Colonic mucosa (tissue), 4 donors: ENCODE data around the gene ACP6. TPM values are rescaled to one million over a fixed set of nuclear protein-coding genes. Genes with fewer than 3 reads are reported as not detected.

Experiments used
- DNase-seq: peaks from one replicate; pipeline ENCODE4 v3.0.0-alpha.2; 2020
- H3K27ac ChIP-seq: fragments of 200-600 bp; one replicate; pipeline ENCODE4 v1.8.0; 2021
- H3K27me3 ChIP-seq: fragments of 200-600 bp; one replicate; pipeline ENCODE4 v1.8.0; 2021
- H3K36me3 ChIP-seq: fragments of 200-600 bp; one replicate; pipeline ENCODE4 v1.8.0; 2021
- H3K4me1 ChIP-seq: fragments of 200-600 bp; one replicate; pipeline ENCODE4 v1.8.0; 2021; ENCODE audit warnings: mild to moderate bottlenecking
- H3K4me3 ChIP-seq: fragments of 200-600 bp; one replicate; pipeline ENCODE4 v1.8.0; 2021
- H3K9ac ChIP-seq, 2 donors: one replicate each; pipeline ENCODE4 v1.7.0; 2013; ENCODE audit warnings: control low read depth in 2 of 2, low read depth in 2 of 2, low read length in 2 of 2
- H3K9me3 ChIP-seq: fragments of 200-600 bp; one replicate; pipeline ENCODE4 v1.8.0; 2021
- CTCF ChIP-seq: fragments of 200-600 bp; IDR thresholded peaks from one replicate; pipeline ENCODE4 v1.8.0; 2022; ENCODE audit warnings: antibody characterized with exemption, mild to moderate bottlenecking
- intact Hi-C: fragments of 100-400 bp; cut with DNase I; formaldehyde crosslinking; loops from one replicate; pipeline ENCODE4 v1.14.1; 2022
- total RNA-seq, 2 donors: library from RNA; stranded (reverse); fragmentation: NEBNext Ultra II Directional in 1 of 2; extraction: Animal tissue kit (Norgen Biotek cat#: 25700) in 1 of 2; gene quantifications; one replicate each; pipeline ENCODE4 v1.2.1, GENCODE V29; 2021
- donor health status: healthy.
- donor health status: DM: no; HTN: no; CAD: no.
- donor health status: DM: no; HTN: no; CAD: no.

Gene ACP6
- total RNA-seq, 2 donors from 2014 or later: 21.6 to 22.7 TPM

DNA sequence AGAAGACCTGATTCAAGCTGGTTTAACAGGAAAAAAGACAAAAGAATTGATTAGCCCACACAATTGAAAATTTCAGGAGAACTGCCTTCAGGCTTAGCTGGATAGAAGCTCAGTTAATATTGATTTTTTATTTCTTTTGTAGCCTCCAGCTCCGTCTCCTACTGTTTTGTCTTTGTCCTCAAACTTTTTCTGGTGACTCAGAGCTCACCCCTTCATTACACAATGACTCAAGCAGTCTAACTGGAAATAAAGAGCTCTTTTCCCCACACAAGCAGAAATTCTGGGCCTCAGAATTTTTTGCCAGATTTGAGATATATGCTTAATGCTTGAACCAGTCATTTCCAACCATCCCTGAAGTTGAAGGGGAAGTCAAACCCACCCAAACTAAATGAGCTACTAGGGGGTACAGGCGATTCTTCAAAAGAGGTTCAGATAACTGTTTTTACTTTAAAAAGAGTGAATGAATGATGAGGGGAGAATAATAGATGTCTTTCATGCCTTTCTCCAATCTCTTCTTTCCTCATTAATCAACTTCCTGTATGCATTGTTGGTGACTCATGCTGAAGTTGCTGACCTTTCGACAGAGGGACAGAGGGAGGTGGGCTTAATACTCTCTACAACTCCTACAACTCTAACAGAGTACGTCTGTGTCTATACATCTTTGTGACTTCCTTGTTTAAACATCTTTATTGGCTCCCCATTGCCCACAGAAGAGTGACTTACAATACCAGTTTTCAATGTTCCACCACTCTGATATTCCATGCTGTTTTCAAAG is 6.2 kb upstream of the ACP6 start:
- Histone ChIP-seq H3K27me3 (no peaks in the 10 kb centered on the region), H3K9ac (no peak overlapping the region), H3K4me3 (no peak overlapping the region), H3K4me1 (no peaks in the 10 kb centered on the region), H3K27ac (no peak overlapping the region), H3K36me3 (no peaks in the 10 kb centered on the region), H3K9me3 (no peaks in the 10 kb centered on the region)
- no peak for DNase-seq
- no peak for TF ChIP-seq CTCF
- intact Hi-C loops: no loop called here

DNA sequence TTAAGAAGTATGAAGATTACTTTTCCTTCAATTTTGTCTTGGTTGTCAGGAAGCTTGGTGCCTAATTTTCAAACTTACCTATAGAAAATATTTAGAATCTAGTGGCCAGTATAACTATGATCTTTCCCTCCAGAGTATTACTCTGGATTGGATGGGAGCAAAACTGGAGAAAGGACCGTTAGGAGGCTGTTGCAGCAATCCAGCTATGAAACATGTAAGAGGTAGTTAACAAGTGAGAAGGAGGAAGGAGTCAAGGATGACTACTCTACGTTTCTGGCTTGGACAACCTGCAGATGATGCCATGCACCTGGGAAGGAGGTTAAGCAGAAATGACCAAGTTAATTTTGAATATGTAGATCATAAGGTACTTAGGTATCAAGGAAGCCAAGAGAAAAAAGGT is 3.5 kb upstream of the ACP6 start:
- Histone ChIP-seq H3K36me3 (no peaks in the 10 kb centered on the region), H3K4me3 (no peak overlapping the region), H3K27ac (no peak overlapping the region), H3K27me3 (no peaks in the 10 kb centered on the region), H3K9me3 (no peaks in the 10 kb centered on the region), H3K4me1 (no peaks in the 10 kb centered on the region), H3K9ac (no peak overlapping the region)
- intact Hi-C loops: no loop called here
- no peak for DNase-seq
- no peak for TF ChIP-seq CTCF

- no peak for TF ChIP-seq CTCF
- H3K4me1 ChIP-seq: no peaks in the 10 kb centered on the region
- no peak overlapping the region for H3K9ac ChIP-seq
- H3K27ac ChIP-seq: no peak overlapping the region
- DNase-seq: no peak
- H3K4me3 ChIP-seq: no peak overlapping the region
- no peaks in the 10 kb centered on the region for H3K9me3 ChIP-seq
- intact Hi-C loops: no loop called here
- H3K27me3 ChIP-seq: no peaks in the 10 kb centered on the region
- no peaks in the 10 kb centered on the region for H3K36me3 ChIP-seq
Observed at GRCh38 chr1:147673406-147673805, 3.1 kb upstream of the ACP6 start.

GRCh38 chr1:147669469-147670318 is 630 bp downstream of the ACP6 start:
- no peak for TF ChIP-seq CTCF
- peak; percentile 60 for DNase-seq
- intact Hi-C loops: no loop called here
- Histone ChIP-seq H3K4me1 (no peaks in the 10 kb centered on the region), H3K9ac (peak overlapping the region; percentile 81 to 86), H3K4me3 (peak overlapping the region; percentile 92), H3K27ac (peak overlapping the region; percentile 87), H3K9me3 (no peaks in the 10 kb centered on the region), H3K36me3 (no peaks in the 10 kb centered on the region), H3K27me3 (no peaks in the 10 kb centered on the region)

GRCh38 chr1:147665521-147665920 is 4.8 kb downstream of the ACP6 start:
- no peak overlapping the region for H3K27ac ChIP-seq
- intact Hi-C loops: no loop called here
- DNase-seq: no peak
- no peak overlapping the region for H3K9ac ChIP-seq
- H3K4me3 ChIP-seq: no peak overlapping the region
- TF ChIP-seq CTCF: no peak
- no peaks in the 10 kb centered on the region for H3K9me3 ChIP-seq
- H3K4me1 ChIP-seq: no peaks in the 10 kb centered on the region
- no peaks in the 10 kb centered on the region for H3K36me3 ChIP-seq
- no peaks in the 10 kb centered on the region for H3K27me3 ChIP-seq
